ENCODE data around the gene GBE1.

GBE1 gene

DNA sequence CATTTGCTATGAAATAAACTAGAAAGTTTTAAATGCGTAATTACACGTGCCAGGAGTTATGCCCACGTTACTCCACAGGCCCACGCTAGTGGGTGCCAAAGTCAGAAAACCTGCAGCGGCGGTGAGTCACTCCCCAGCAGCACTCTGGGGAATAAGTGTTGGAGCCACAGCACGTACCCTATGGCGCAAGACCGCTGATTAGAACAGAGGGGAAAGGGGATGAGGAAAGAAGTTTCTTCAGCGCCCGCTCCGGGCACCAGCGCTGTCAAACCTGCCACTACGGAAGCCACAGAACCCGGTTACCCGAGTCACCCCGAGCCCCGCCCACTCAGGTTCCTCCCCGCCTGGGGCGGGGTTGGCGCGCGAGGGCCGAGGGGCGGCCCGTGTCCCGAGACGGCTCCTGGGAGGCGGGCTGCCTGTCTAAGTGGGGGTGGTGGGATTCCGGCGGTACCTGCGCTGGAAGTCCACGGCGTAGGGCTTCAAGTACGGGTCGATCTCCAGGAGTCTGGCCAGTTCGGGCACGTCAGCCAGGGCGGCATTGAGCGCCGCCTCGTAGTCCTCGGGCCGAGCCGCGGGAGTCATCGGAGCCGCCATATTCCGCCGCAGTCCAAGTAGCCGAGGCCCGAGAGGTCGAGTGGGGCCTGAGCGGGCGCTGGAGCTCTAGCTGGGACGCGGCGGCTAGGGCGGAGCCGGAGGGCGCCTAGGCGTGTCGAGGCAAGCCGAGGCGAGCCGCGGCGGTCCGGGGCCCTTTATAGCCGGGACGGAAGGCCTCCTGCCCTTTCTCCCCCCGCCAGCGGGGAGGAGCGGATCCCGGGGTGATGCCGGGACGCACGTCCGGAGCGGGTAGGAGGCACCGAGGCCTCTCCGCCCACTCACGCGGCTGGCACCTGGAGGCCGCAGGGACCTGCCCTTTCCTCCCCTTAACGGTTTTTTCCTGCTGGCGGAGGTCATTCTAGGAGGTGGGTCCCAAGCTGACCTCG lies at the start of gene GBE1:
Gene GBE1, minus strand, starts transcription at position 722 of the 980 bp plus-strand sequence. Its CDS starts 128 bp downstream, at position 594.
- TF ChIP-seq, protein P1, sequence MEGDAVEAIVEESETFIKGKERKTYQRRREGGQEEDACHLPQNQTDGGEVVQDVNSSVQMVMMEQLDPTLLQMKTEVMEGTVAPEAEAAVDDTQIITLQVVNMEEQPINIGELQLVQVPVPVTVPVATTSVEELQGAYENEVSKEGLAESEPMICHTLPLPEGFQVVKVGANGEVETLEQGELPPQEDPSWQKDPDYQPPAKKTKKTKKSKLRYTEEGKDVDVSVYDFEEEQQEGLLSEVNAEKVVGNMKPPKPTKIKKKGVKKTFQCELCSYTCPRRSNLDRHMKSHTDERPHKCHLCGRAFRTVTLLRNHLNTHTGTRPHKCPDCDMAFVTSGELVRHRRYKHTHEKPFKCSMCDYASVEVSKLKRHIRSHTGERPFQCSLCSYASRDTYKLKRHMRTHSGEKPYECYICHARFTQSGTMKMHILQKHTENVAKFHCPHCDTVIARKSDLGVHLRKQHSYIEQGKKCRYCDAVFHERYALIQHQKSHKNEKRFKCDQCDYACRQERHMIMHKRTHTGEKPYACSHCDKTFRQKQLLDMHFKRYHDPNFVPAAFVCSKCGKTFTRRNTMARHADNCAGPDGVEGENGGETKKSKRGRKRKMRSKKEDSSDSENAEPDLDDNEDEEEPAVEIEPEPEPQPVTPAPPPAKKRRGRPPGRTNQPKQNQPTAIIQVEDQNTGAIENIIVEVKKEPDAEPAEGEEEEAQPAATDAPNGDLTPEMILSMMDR (IDR thresholded peaks at IDR 0.05; ENCODE audit: low read length) = peak; percentile 43
- TF ChIP-seq EZH2phosphoT487 (IDR thresholded peaks at IDR 0.05; ENCODE audit: low read length) (no peak), EZH2 (optimal IDR thresholded peaks at IDR 0.05; ENCODE audit: low read depth, low read length) (no peak)

GRCh38 chr3:81808900-81809299 lies 47.5 kb upstream of the GBE1 start:
- Histone ChIP-seq H2AFZ (ENCODE audit: low read length) (no peak overlapping the region), H3K27me3 (replicated peaks; ENCODE audit: insufficient read depth, low read length) (no peaks in the 10 kb centered on the region), H3K9me2 (replicated peaks; ENCODE audit: insufficient read depth, low read length) (no peaks in the 10 kb centered on the region), H3K9me3 (replicated peaks; ENCODE audit: insufficient read depth, low read length) (no peaks in the 10 kb centered on the region), H3K4me2 (ENCODE audit: low read depth, low read length) (no peak overlapping the region), H3K9ac (ENCODE audit: low read length) (no peak overlapping the region), H3K4me3 (ENCODE audit: low read length) (no peak overlapping the region), H3K36me3 (replicated peaks; ENCODE audit: insufficient read depth, low read length) (no peaks in the 10 kb centered on the region; the same call in 1 of the 2 replicates), H3K4me1 (ENCODE audit: low read length) (no peaks in the 10 kb centered on the region), H3F3A (ENCODE audit: insufficient read depth, low read length) (no peaks in the 10 kb centered on the region), H3K79me2 (ENCODE audit: low read length) (no peaks in the 10 kb centered on the region), H3K27ac (ENCODE audit: low read length) (no peak overlapping the region), H4K20me1 (ENCODE audit: insufficient read depth, low read length) (no peaks in the 10 kb centered on the region)
- no peak for TF ChIP-seq EZH2 (optimal IDR thresholded peaks at IDR 0.05; ENCODE audit: low read depth, low read length)
- no peak for TF ChIP-seq EZH2phosphoT487 (IDR thresholded peaks at IDR 0.05; ENCODE audit: low read length)
- TF ChIP-seq, protein P1 (IDR thresholded peaks at IDR 0.05; ENCODE audit: low read length) = no peak
- DNase-seq = no peak

More for the DNA sequence above, at the start of gene GBE1:
- Histone ChIP-seq H3K9me2 (replicated peaks; ENCODE audit: insufficient read depth, low read length) (no peaks in the 10 kb centered on the region), H3K36me3 (replicated peaks; ENCODE audit: insufficient read depth, low read length) (no peaks in the 10 kb centered on the region; the same call in 1 of the 2 replicates), H3K27me3 (replicated peaks; ENCODE audit: insufficient read depth, low read length) (no peaks in the 10 kb centered on the region), H3F3A (ENCODE audit: insufficient read depth, low read length) (0 out of 2 replicates have a peak, but pooled peaks cover 4% of the 10 kb centered on the region), H3K79me2 (ENCODE audit: low read length) (peaks cover 20% of the 10 kb centered on the region), H4K20me1 (ENCODE audit: insufficient read depth, low read length) (no peaks in the 10 kb centered on the region), H3K4me3 (ENCODE audit: low read length) (peak within 1 kb of the TSS; percentile 89), H3K4me1 (ENCODE audit: low read length) (0 out of 2 replicates have a peak, but pooled peaks cover 6% of the 10 kb centered on the region), H3K27ac (ENCODE audit: low read length) (peak within 1 kb of the TSS; percentile 94), H3K9me3 (replicated peaks; ENCODE audit: insufficient read depth, low read length) (no peaks in the 10 kb centered on the region), H2AFZ (ENCODE audit: low read length) (peak within 1 kb of the TSS; percentile 64), H3K9ac (ENCODE audit: low read length) (peak within 1 kb of the TSS; percentile 97), H3K4me2 (ENCODE audit: low read depth, low read length) (peak within 1 kb of the TSS; percentile 82)
- DNase-seq = peak; percentile 91

DNA sequence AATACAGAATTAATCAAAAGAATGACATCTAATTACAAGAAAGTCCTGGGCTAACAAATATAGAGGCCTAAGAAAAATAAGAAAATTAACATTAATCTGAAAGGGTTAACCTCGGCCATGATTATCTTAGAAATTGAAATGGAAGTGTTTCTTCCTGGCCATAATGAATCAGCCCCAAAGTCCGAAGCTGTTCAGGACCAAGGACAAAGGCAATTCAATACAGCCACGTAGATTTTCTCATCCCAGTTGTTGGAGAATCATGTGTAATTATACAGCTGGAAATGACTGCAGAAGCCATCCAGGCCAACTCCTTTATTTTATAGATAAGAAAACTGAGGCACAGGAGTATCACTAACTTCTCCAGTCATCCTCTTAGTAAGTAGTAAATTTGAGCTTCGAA lies 38.0 kb upstream of the GBE1 start:
- Histone ChIP-seq H3K4me1 (ENCODE audit: low read length) (no peaks in the 10 kb centered on the region), H3K9me3 (replicated peaks; ENCODE audit: insufficient read depth, low read length) (no peaks in the 10 kb centered on the region; the same call in 1 of the 2 replicates), H3K27me3 (replicated peaks; ENCODE audit: insufficient read depth, low read length) (no peaks in the 10 kb centered on the region), H4K20me1 (ENCODE audit: insufficient read depth, low read length) (no peaks in the 10 kb centered on the region), H3F3A (ENCODE audit: insufficient read depth, low read length) (no peaks in the 10 kb centered on the region), H2AFZ (ENCODE audit: low read length) (no peak overlapping the region), H3K9ac (ENCODE audit: low read length) (no peak overlapping the region), H3K79me2 (ENCODE audit: low read length) (no peaks in the 10 kb centered on the region), H3K4me3 (ENCODE audit: low read length) (no peak overlapping the region), H3K4me2 (ENCODE audit: low read depth, low read length) (no peak overlapping the region), H3K36me3 (replicated peaks; ENCODE audit: insufficient read depth, low read length) (no peaks in the 10 kb centered on the region), H3K27ac (ENCODE audit: low read length) (no peak overlapping the region), H3K9me2 (replicated peaks; ENCODE audit: insufficient read depth, low read length) (no peaks in the 10 kb centered on the region)
- DNase-seq = no peak
- TF ChIP-seq EZH2phosphoT487 (IDR thresholded peaks at IDR 0.05; ENCODE audit: low read length) = no peak
- TF ChIP-seq, protein P1 (IDR thresholded peaks at IDR 0.05; ENCODE audit: low read length) = no peak
- no peak for TF ChIP-seq EZH2 (optimal IDR thresholded peaks at IDR 0.05; ENCODE audit: low read depth, low read length)

All from MM.1S (cell line).